Endothelial cell of umbilical vein (primary cell): ENCODE results near the gene MLEC.

Experiments
- CTCF ChIP-seq, 2 donors: IDR thresholded peaks; 1 replicate in 1 of 2; 2 replicates in 1 of 2; pipeline ENCODE4 v1.5.1; 2011; ENCODE audit warnings: low read length in 2 of 2, mild to moderate bottlenecking in 2 of 2, moderate library complexity in 2 of 2, control low read depth in 1 of 2, inconsistent platforms in 1 of 2, low read depth in 1 of 2; ENCODE audit not compliant: insufficient read depth in 1 of 2; ENCODE audit errors: extremely low read depth in 1 of 2
- EZH2 ChIP-seq: IDR thresholded peaks from 2 replicates; pipeline ENCODE4 v1.6.1; 2012; ENCODE audit warnings: borderline replicate concordance, low read depth, mild to moderate bottlenecking, moderate library complexity, low read length, inconsistent platforms; ENCODE audit not compliant: severe bottlenecking
- POLR2A ChIP-seq: IDR thresholded peaks from 2 replicates; pipeline ENCODE4 v1.6.1; 2012; ENCODE audit warnings: low read depth, mild to moderate bottlenecking, control low read depth, low read length

DNA sequence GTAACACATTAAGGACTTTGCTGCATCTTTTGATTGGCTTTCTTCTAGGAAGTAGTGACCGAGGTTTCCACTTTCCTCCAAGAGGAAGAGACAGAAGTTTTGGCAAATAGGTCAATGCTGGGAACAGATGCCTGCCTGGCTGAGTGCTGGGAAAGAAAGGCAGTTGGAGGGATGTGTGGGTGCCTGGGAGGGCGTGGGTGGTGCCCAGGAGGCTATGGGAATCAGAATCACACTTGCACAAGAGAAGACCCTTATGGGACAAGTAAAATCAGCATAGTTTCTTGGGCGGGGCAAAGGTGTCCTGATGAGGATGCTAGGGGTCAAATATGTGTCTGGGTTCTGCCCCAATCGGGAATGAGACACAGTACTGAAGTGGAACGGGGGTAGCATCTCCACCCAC is 37.8 kb downstream of the MLEC start:
- TF ChIP-seq CTCF (IDR thresholded peaks at IDR 0.05; ENCODE audit: extremely low read depth in 1 of 2, insufficient read depth in 1 of 2, low read depth in 1 of 2, low read length in 2 of 2), result no peak
- TF ChIP-seq POLR2A, result no peak
- TF ChIP-seq EZH2, result no peak
